HEK293 (cell line): ENCODE measurements around the gene SEC62.

ENCODE experiments used
- GLI4 ChIP-seq: fragments of 450-650 bp; formaldehyde crosslinking; IDR thresholded peaks from 2 replicates; pipeline ENCODE4 v1.5.1; 2016; ENCODE audit warnings: missing biosample characterization, missing genetic modification characterization
- HOXA7 ChIP-seq: sonication (generic); formaldehyde crosslinking; IDR thresholded peaks from 2 replicates; pipeline ENCODE4 v1.8.1; 2022; ENCODE audit warnings: missing genetic modification reagents, borderline replicate concordance
- KLF10 ChIP-seq: fragments of 450-650 bp; IDR thresholded peaks from 2 replicates; pipeline ENCODE4 v1.5.1; 2018; ENCODE audit warnings: missing biosample characterization, mild to moderate bottlenecking, missing genetic modification characterization
- KLF7 ChIP-seq: fragments of 450-650 bp; formaldehyde crosslinking; IDR thresholded peaks from 2 replicates; pipeline ENCODE4 v1.5.1; 2016; ENCODE audit warnings: missing biosample characterization, missing genetic modification characterization, borderline replicate concordance
- PRDM2 ChIP-seq: fragments of 450-650 bp; formaldehyde crosslinking; IDR thresholded peaks from 2 replicates; pipeline ENCODE4 v1.5.1; 2016; ENCODE audit warnings: missing biosample characterization, missing genetic modification characterization, borderline replicate concordance
- SCRT2 ChIP-seq: fragments of 450-650 bp; formaldehyde crosslinking; IDR thresholded peaks from 2 replicates; pipeline ENCODE4 v1.5.1; 2016; ENCODE audit warnings: missing biosample characterization, missing genetic modification characterization
- TSHZ1 ChIP-seq: fragments of 450-650 bp; formaldehyde crosslinking; IDR thresholded peaks from 2 replicates; pipeline ENCODE4 v1.5.1; 2016; ENCODE audit warnings: missing biosample characterization, missing genetic modification characterization, borderline replicate concordance
- ZBTB17 ChIP-seq: fragments of 450-650 bp; formaldehyde crosslinking; IDR thresholded peaks from 2 replicates; pipeline ENCODE4 v1.5.1; 2016; ENCODE audit warnings: missing biosample characterization, missing genetic modification characterization
- ZBTB20 ChIP-seq: fragments of 450-650 bp; formaldehyde crosslinking; IDR thresholded peaks from 2 replicates; pipeline ENCODE4 v1.5.1; 2016; ENCODE audit warnings: missing biosample characterization, missing genetic modification characterization
- ZBTB6 ChIP-seq: fragments of 450-650 bp; formaldehyde crosslinking; IDR thresholded peaks from 2 replicates; pipeline ENCODE4 v1.5.1; 2017; ENCODE audit warnings: missing biosample characterization, missing genetic modification characterization
- ZNF133 ChIP-seq: fragments of 450-650 bp; formaldehyde crosslinking; IDR thresholded peaks from 2 replicates; pipeline ENCODE4 v1.5.1; 2016; ENCODE audit warnings: missing biosample characterization, missing genetic modification characterization
- ZNF138 ChIP-seq: fragments of 450-650 bp; formaldehyde crosslinking; IDR thresholded peaks from 2 replicates; pipeline ENCODE4 v1.5.1; 2016; ENCODE audit warnings: missing biosample characterization, missing genetic modification characterization, borderline replicate concordance
- ZNF157 ChIP-seq: fragments of 450-650 bp; formaldehyde crosslinking; IDR thresholded peaks from 2 replicates; pipeline ENCODE4 v1.5.1; 2016; ENCODE audit warnings: missing biosample characterization, missing genetic modification characterization
- ZNF174 ChIP-seq: fragments of 450-650 bp; formaldehyde crosslinking; IDR thresholded peaks from 2 replicates; pipeline ENCODE4 v1.5.0; 2017; ENCODE audit warnings: missing biosample characterization, mild to moderate bottlenecking, missing genetic modification characterization
- ZNF211 ChIP-seq: fragments of 450-650 bp; formaldehyde crosslinking; IDR thresholded peaks from 2 replicates; pipeline ENCODE4 v1.5.1; 2016; ENCODE audit warnings: low read depth, missing biosample characterization, missing genetic modification characterization
- ZNF335 ChIP-seq: fragments of 450-650 bp; formaldehyde crosslinking; conservative IDR thresholded peaks from 2 replicates; pipeline ENCODE4 v1.5.1; 2016; ENCODE audit warnings: missing biosample characterization, missing genetic modification characterization
- ZNF404 ChIP-seq: fragments of 450-650 bp; formaldehyde crosslinking; IDR thresholded peaks from 2 replicates; pipeline ENCODE4 v1.5.1; 2017; ENCODE audit warnings: missing biosample characterization, missing genetic modification characterization
- ZNF501 ChIP-seq: fragments of 450-650 bp; formaldehyde crosslinking; IDR thresholded peaks from 2 replicates; pipeline ENCODE4 v1.5.1; 2016; ENCODE audit warnings: missing biosample characterization, missing genetic modification characterization
- ZNF514 ChIP-seq: fragments of 450-650 bp; formaldehyde crosslinking; IDR thresholded peaks from 2 replicates; pipeline ENCODE4 v1.5.1; 2016; ENCODE audit warnings: missing biosample characterization, missing genetic modification characterization
- ZNF544 ChIP-seq: fragments of 450-650 bp; formaldehyde crosslinking; IDR thresholded peaks from 2 replicates; pipeline ENCODE4 v1.5.0; 2017; ENCODE audit warnings: missing biosample characterization, missing genetic modification characterization
- ZNF571 ChIP-seq: fragments of 450-650 bp; formaldehyde crosslinking; IDR thresholded peaks from 2 replicates; pipeline ENCODE4 v1.5.0; 2017; ENCODE audit warnings: missing biosample characterization, missing genetic modification characterization
- ZNF585B ChIP-seq: fragments of 450-650 bp; formaldehyde crosslinking; IDR thresholded peaks from 2 replicates; pipeline ENCODE4 v1.5.1; 2016; ENCODE audit warnings: missing biosample characterization, missing genetic modification characterization
- ZNF623 ChIP-seq: fragments of 450-650 bp; formaldehyde crosslinking; IDR thresholded peaks from 2 replicates; pipeline ENCODE4 v1.5.1; 2016; ENCODE audit warnings: missing biosample characterization, missing genetic modification characterization
- ZNF658 ChIP-seq: fragments of 450-650 bp; formaldehyde crosslinking; IDR thresholded peaks from 2 replicates; pipeline ENCODE4; 2016; ENCODE audit warnings: missing biosample characterization, missing genetic modification characterization
- ZNF701 ChIP-seq: fragments of 450-650 bp; formaldehyde crosslinking; IDR thresholded peaks from 2 replicates; pipeline ENCODE4 v1.5.1; 2016; ENCODE audit warnings: missing biosample characterization, missing genetic modification characterization
- ZNF747 ChIP-seq: fragments of 450-650 bp; formaldehyde crosslinking; IDR thresholded peaks from 2 replicates; pipeline ENCODE4 v1.5.1; 2016; ENCODE audit warnings: missing biosample characterization, missing genetic modification characterization
- ZNF768 ChIP-seq: fragments of 450-650 bp; formaldehyde crosslinking; IDR thresholded peaks from 2 replicates; pipeline ENCODE4 v1.5.1; 2018; ENCODE audit warnings: missing biosample characterization, mild to moderate bottlenecking, missing genetic modification characterization
- ZSCAN4 ChIP-seq: fragments of 450-650 bp; formaldehyde crosslinking; IDR thresholded peaks from 2 replicates; pipeline ENCODE4 v1.5.1; 2017; ENCODE audit warnings: missing biosample characterization, missing genetic modification characterization
- ZSCAN5A ChIP-seq: fragments of 450-650 bp; formaldehyde crosslinking; IDR thresholded peaks from 2 replicates; pipeline ENCODE4 v1.5.1; 2016; ENCODE audit warnings: missing biosample characterization, missing genetic modification characterization

Gene SEC62

GRCh38 chr3:169966428-169966950 is at the start of gene SEC62 (continued):
- TF ChIP-seq ZNF157 (tag by site-specific recombination) (no peak), ZNF544 (tag by site-specific recombination) (no peak), PRDM2 (no peak), ZSCAN5A (tag by site-specific recombination) (no peak), ZNF174 (tag by site-specific recombination) (no peak), ZBTB17 (tag by site-specific recombination) (peak; percentile 96), ZNF658 (tag by site-specific recombination) (no peak), ZNF335 (peak; percentile 68), SCRT2 (peak; percentile 75), HOXA7 (CRISPR knock-in tag) (no peak), ZSCAN4 (tag by site-specific recombination) (no peak), ZNF768 (tag by site-specific recombination) (no peak), ZNF501 (tag by site-specific recombination) (peak; percentile 57; the same call in 1 of the 2 replicates), ZNF623 (tag by site-specific recombination) (no peak), ZNF211 (tag by site-specific recombination) (no peak), ZNF747 (tag by site-specific recombination) (no peak), ZNF571 (no peak), KLF7 (tag by site-specific recombination) (peak; percentile 49; the same call in 1 of the 2 replicates), ZNF133 (tag by site-specific recombination) (no peak), ZNF404 (tag by site-specific recombination) (no peak), KLF10 (tag by site-specific recombination) (no peak), ZNF585B (no peak), TSHZ1 (no peak), ZBTB6 (tag by site-specific recombination) (no peak), ZBTB20 (tag by site-specific recombination) (peak; percentile 93), ZNF514 (tag by site-specific recombination) (no peak), ZNF701 (tag by site-specific recombination) (no peak), GLI4 (tag by site-specific recombination) (no peak), ZNF138 (tag by site-specific recombination) (no peak)
